Putamen (tissue), 1 donor: Measurements from ENCODE around the gene MTHFD2L.
A peak's percentile ranks its signal among the peaks of the same experiment; 100 is the strongest.
"Not testable (repeated sequence)": the region's sequence is repeated elsewhere in the genome, so short reads cannot be mapped to it uniquely, and the experiment has no call there.

Source experiments
- DNase-seq: peaks from one replicate; pipeline ENCODE4 v3.0.0-alpha.2; 2016; ENCODE audit warnings: low spot score

MTHFD2L gene

GRCh38 chr4:74157561-74158465, at the start of gene MTHFD2L:
TSS of gene MTHFD2L (plus strand) at chr4:74158118. CDS start at chr4:74158139, 21 bp downstream.
- DNase-seq, result peak; percentile 94

DNA sequence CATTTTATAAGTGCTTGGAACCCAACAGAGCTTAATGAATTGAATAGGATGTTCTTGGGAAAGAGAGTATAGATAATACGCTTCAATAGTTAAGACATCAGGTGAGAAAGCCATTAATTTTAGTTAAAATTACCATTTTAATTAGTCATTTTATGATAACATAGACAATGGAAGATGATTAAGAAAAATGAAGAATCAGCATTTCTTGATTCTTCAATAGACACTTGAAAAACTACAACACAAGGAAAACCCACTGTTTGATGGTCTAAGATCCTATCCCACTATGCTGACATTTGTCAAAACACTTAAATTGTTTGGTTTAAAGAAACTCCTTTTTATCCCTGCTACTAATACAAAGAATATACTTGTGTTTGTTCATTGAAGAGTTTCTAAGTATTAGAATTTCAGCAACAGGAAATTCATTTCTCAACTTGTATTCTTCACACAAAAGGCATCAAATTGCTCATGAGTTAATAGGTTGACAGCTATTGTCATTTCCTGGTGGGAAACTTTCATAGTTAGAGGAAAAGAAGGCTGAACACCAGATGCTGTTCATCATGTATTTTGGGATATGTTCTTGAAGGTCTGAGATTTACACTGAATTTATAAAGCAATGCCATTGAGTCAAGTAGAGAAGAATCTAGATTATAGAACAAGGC, 49.3 kb upstream of the MTHFD2L start:
- DNase-seq, result no peak

DNA sequence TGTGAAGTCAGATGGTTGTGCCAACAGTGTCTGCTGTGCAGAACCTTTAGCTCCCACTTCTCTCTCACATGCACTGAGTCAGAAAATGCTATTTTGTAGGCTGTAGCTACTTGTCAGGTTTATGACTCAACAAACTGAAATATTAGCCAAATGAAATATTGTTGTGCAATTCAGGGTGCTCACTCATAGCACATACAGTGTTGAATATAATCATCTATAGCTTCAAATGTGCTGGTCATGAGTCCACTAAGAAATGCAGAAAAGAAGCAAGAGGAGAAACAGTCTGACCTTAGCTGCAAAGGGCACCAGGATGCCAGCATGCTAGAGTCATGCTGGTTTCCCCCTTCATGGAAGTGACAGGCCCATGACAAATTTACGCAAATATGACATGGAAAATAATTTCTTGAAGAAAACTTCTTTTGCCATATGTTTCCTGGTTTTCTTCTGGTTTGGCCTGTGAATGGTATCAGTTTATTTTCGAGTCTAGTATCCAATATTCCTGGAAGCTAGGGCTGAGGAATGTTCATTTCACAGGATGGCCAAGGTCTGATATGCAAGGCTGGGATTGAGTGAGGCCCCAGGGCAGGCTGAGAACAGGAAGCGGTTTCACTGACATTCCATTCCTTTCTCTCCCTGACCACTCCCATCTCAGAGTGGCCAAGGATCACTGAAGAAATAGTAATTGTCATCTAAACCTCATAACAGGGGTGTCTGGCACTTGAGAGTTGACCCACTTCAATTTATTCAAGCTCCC, 48.6 kb upstream of the MTHFD2L start:
- DNase-seq, result no peak

DNA sequence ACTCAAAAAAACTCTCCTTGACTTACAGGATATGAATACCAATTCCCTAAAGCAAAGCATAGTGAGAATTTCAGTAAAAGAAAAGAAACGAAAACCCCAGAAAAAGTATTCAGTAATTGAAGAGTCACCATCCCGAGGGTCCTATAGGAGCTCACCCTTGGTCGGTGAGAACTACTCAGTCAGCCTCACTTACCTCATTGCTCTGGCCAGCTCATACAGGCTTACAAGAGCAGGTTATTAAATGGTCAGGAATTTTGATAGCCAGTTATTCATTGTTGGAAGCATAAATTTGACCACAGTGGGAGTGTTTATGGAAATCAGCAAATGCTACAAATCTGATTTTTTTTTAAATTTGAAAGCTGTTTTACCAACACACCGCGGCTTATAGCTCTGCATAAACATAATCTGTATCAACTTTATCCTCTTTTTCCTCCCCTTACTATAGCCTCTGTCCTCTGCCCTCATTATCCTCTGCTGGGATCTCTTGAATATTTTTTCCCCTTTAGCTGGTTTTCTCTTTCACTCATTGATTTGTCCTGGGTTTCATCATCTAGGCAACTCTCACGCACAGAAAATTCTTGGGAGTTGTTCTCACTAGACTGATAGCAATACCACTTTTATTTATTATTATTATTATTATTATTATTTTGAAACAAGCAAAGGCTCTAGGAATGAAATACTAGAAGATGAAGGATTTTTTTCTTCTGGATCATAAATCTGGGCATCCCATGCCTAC, 47.9 kb upstream of the MTHFD2L start:
- DNase-seq, result no peak

DNA sequence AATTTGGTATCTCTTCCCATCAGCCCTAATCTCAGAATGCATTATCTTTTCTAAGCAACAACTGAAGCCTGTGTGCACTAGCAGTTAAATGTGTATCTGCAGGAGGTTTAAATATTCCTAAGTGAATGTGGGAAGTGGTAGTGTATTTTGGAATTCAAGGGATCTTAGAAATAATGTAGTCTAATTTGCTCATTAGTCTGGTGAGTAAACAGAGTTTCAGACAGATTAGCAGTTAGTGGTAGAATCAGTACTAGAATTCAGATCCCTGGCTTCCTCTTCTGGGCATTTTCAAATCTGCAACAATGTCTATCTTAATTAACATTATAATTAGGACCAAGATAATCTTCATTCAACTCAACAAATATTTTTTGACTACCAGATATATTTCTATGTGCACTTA, 47.2 kb upstream of the MTHFD2L start:
- no peak for DNase-seq

- no peak for DNase-seq
These were observed 46.5 kb upstream of the MTHFD2L start for GRCh38 chr4:74111306-74111975.

GRCh38 chr4:74111990-74112389, 45.9 kb upstream of the MTHFD2L start:
- no peak for DNase-seq

DNA sequence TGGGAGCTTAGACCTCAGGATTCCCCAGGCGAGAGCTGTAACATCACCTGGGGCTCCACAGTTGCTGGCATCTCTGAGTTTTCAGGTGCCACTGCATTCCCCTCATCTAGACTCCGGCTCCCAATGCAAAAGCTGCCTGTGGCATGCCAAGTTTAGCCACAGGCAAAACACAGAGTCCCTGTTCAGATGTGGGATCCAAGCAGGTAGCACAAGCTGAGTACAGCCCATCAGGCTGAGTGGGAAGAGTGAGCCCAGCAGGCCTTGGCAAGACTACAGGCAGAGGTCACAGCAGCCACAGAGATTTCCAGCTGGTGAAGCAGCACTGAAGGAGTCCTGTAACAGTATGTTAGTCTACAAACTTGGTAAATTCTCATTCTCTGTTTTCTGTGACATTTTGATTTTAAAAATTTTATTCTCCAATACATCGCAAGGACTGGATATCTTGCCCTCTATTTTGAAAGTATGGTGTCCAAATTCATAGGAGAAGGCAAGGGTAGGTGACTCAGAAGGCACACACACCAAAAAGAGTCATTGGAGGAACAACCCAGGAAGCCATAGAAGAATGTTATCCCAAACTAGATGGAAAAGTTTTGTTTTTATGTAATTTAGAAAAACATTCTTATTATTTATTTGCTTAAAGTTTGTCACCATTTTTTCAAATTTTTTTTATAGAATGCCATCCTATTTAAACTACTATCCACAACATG, 45.4 kb upstream of the MTHFD2L start:
- no peak for DNase-seq

DNA sequence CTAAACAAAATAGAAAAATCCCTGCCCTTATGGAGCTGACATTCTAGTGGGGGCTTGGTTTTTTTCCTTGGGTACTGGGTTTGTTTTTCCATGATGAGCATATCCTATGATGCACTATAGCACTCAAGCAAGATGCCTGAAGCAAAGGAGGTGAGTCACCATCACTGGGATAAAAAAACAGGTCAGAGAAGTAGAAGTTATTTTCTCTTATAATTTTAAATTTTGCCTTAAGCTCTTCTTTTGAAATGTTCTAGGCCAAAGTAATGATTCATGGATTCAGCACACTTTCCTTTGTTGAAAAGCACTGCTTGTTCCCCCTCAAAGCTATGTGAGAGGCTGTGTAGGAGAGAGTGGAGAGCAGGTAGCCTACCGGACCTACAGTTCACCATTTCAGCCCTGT, 43.7 kb upstream of the MTHFD2L start:
- no peak for DNase-seq

DNA sequence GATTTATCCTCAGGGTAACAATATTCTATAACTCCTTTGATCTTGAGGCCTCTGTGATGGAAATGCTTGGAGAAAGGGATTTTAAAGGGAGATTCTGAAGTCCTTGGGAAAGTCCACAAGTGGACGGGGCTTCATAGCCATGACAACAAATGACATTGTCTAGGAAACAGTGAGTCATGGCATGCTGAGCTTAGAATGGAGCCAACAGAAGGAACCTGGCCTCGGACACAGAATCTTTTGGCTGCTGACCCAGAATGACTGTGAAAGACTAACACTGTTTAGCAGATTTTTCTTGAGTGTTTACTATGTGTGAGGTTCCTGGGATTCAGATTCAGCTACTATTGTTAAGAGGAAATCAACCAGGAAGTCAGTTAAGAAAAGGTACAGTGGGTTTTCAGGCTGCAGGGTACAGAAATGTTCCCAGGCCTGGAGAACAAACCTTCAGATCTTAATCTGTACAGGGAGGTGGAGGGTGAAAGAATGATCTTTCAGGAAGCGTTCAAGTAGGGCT, 40.8 kb upstream of the MTHFD2L start:
- DNase-seq, result peak; percentile 81

DNA sequence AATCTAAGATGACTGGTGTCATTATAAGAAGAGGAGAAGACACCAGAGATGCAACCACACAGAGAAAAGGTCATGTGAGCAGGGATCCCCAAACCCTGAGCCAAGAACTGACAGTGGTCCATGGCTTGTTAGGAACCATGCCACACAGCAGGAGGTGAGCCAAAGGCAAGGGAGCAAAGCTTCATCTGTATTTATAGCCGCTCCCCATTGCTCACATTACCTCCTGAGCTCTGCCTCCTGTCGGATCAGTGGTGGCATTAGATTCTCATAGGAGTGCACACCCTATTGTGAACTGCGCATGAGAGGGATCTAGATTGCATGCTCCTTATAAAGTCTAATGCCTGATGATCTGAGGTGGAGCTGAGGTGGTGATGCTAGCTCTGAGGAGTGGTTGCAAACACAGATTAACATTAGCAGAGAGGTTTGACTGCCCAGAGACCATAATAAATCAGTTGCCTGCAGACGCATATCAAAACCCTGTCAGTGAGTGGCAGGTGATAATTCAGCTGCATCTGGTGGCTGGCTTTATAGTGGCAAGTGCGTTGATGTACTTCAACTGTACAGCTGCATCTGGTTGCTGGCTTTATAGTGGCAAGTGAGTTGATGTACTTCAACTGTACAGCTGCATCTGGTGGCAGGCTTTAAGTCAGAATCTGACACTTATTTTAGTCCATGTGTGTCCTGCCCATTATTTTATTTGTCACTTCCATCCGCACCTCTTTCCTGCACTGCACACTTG, 39.1 kb upstream of the MTHFD2L start:
- DNase-seq, result no peak

DNA sequence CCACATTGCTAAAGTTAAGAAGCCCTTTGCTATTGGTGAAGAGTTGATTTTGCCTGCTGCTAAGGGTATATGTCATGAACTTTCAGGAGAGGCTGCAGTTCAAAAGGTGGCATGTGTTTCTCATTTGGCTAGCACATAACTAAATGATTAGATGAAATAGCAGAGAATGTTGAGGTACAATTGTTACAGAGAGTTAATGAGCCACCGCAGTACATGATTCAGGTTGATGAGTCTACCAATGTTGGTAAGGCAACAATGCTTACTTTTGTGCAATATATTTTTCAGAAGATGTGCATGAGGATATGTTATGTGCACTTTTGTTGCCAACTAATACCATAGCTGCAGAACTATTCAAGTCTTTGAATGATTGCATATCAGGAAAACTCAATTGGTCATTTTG, 37.8 kb upstream of the MTHFD2L start:
- DNase-seq, result no peak

DNA sequence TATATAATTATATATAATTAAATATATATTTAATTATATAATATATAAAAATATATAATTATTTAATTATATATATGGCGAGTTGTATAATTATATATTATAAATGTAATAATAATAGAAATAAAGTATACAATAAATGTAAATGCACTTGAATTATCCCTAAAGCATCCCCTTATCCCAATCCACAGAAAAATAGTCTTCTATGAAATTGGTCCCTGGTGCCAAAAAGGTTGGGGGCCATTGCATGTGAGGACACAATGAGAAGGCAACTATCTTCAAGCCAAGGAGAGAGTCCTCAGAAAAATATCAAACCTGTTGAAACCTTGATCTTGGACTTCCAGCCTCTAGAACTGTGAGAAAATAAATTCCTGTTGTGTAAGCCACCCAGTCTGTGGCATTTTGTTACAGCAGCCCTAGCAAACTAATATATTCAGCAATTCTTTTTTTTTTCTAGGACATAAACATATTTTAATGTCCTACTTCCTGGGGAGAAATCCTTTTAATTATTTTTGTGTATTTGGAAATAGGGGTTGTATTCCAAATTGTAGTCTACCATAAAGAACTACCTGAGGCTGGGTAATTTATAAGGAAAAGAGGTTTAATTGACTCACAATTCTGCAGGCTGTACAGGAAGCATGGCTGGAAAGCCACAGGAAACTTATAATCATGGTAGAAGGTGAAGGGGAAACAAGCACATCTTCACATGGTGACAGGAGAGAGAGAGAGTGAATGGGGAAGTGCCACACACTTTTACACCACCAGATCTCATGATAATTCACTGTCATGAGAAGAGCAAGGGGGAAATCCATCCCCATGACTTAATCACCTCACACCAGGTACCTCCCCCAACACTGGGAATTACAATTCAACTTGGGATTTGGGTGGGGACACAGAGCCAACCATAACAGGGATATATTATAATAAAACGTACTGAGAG, 36.0 kb upstream of the MTHFD2L start:
- no peak for DNase-seq

GRCh38 chr4:74123065-74123728, 34.7 kb upstream of the MTHFD2L start:
- DNase-seq, result no peak

- no peak for DNase-seq
These were observed 32.9 kb upstream of the MTHFD2L start for GRCh38 chr4:74125029-74125428.

GRCh38 chr4:74127745-74128144, 30.2 kb upstream of the MTHFD2L start:
- DNase-seq, result no peak

DNA sequence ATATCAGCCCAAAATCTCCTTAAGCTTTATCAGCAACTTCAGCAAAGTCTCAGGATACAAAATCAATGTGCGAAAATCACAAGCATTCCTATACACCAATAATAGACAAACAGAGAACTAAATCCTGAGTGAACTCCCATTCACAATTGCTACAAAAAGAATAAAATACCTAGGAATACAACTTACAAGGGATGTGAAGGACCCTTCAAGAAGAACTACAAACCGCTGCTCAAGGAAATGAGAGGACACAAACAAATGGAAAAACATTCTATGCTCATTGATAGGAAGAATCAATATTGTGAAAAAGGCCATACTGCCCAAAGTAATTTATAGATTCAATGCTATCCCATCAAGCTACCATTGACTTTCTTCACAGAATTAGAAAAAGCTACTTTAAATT, 27.1 kb upstream of the MTHFD2L start:
- DNase-seq, result not testable (repeated sequence)

DNA sequence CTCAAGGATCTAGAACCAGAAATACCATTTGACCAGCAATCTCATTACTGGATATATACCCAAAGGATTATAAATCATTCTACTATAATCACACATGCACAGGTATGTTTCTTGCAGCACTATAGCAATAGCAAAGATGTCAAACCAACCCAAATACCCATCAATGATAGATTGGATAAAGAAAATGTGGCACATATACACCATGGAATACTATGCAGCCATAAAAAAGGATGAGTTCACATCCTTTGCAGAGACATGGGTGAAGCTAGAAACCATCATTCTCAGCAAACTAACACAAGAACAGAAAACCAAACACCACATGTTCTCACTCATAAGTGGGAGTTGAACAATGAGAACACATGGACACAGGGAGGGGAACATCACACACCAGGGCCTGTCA, 25.7 kb upstream of the MTHFD2L start:
- DNase-seq, result not testable (repeated sequence)
